Activated naive CD8-positive, alpha-beta T cell (primary cell): ENCODE results near the gene GRK1.

ENCODE experiments used
- H3K27ac Mint-ChIP-seq: one replicate; pipeline ENCODE4 v1.8.0; 2021; ENCODE audit warnings: mixed read lengths
- H3K27me3 Mint-ChIP-seq: one replicate; pipeline ENCODE4 v1.8.0; 2021; ENCODE audit warnings: mixed read lengths
- H3K36me3 Mint-ChIP-seq: one replicate; pipeline ENCODE4 v1.8.0; 2021; ENCODE audit warnings: mixed read lengths
- H3K4me1 Mint-ChIP-seq: one replicate; pipeline ENCODE4 v1.8.0; 2021; ENCODE audit warnings: low read depth, mixed read lengths
- H3K4me3 Mint-ChIP-seq: one replicate; pipeline ENCODE4 v1.8.0; 2021; ENCODE audit warnings: mild to moderate bottlenecking, mixed read lengths
- H3K9me3 Mint-ChIP-seq: one replicate; pipeline ENCODE4 v1.8.0; 2021; ENCODE audit warnings: low read depth, mixed read lengths

GRK1 gene

DNA sequence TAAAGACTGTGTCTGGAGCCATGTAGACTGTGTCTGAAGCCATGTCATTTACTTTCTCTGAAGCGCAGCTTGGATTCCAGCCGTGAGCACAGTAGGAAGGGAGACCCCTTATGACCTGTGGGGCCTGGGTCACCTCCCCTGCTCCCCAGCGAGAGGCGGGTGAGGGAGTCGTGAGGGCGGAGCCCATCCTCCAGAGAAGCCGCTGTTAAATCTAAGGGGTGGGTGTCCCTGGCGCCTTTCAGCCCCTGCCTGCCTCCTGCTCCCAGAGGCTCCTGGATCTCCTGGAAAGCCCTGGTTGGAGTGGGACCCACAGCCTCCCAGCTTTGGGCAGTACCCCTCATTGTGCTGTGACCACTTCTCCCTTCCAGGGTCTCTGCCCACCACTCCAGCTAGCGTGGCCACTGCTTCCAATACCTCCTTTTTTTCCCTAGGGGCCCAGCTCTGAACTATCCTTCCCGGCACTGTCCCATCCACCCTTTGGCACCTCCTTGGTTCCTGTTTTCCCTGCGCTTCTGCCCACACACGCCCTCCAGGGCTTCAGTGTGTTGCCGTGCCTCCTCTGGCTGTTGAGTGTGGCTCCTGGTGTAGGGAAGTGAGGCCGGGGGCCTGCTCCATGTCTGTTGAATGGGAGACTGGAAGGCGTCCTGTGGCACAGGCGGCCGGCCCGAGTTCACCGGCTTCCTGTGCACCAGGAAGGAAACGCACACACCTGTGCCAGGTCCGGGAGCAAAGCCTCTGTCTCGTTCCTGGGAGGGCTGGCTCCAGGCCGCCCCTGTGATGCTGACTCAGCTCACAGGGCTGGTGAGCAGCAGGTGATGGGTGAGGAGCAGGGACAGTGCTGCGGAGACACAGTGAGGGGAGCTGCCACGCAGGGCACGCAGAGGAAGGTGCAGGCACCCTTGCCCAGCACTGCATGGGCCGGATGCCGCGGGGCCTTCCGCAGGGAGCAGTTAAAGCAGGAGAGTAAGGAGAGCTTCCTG, 38.4 kb upstream of the GRK1 start:
- peaks cover 4% of the 10 kb centered on the region for H3K36me3 Mint-ChIP-seq
- H3K4me1 Mint-ChIP-seq = peaks cover 17% of the 10 kb centered on the region
- H3K27ac Mint-ChIP-seq = no peak overlapping the region
- H3K27me3 Mint-ChIP-seq = no peaks in the 10 kb centered on the region
- no peaks in the 10 kb centered on the region for H3K9me3 Mint-ChIP-seq
- H3K4me3 Mint-ChIP-seq = no peak overlapping the region

DNA sequence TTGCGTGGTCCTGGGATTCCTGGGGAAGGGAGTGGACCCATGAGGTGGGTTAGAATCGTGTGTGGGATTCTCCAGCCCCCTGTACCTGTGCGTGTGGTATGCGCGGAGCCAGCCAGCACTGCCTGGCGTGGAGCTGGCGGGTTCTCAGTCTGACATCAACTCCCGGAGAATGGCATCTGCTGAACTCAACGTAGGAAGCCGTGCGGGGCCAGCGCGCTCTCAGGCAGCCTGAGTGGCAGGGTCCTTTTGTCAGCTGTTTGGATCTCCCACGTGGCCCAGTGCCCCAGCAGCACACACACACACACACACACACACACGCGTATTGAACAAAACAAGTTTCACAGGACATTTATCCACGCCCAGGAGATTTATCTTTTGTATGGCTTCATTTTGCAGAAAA, 37.2 kb upstream of the GRK1 start:
- no peaks in the 10 kb centered on the region for H3K9me3 Mint-ChIP-seq
- H3K27ac Mint-ChIP-seq = no peak overlapping the region
- peaks cover 30% of the 10 kb centered on the region for H3K4me1 Mint-ChIP-seq
- no peaks in the 10 kb centered on the region for H3K27me3 Mint-ChIP-seq
- H3K4me3 Mint-ChIP-seq = no peak overlapping the region
- H3K36me3 Mint-ChIP-seq = peaks cover 9% of the 10 kb centered on the region

DNA sequence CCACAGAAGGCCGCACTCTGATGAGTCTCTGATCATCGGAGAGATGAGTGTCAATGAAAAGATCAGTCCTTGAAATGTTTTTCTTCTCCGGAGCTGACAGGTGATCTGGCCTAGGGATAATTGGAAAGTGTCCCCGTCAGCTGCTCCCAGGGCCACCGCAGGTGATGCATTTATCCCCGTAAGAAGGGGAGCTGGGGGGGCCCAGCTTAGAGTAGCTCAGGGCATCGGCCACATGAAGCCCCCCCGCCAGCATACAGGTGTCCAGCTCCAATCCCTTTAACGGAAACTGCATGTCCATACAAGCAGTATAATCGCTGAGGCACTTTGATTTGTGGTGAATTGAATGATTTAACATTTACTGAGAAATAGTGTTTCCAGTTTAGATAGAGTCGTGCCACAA, 36.7 kb upstream of the GRK1 start:
- H3K4me1 Mint-ChIP-seq = peaks cover 34% of the 10 kb centered on the region
- no peaks in the 10 kb centered on the region for H3K9me3 Mint-ChIP-seq
- H3K4me3 Mint-ChIP-seq = no peak overlapping the region

DNA sequence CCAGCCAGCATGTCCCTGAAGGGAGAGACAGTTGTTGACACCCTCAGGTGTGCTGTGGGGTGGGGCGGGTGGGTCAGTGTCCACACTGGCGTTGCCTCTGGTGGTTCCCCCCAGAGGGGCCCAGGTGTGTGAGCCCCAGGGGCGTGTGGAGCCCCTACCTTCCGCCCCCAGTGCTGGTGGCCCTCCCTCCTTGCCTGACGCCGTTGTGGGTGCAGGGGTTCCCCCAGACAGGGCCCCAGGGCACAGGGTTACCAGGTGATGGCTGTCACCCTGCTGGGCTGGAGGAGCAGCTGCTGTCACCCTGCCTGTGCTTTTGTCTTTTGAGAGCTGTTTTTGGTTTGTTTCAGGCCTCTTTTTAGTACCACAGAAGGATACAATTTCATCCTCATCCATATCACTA, 36.2 kb upstream of the GRK1 start:
- Mint-ChIP-seq H3K4me3 (no peak overlapping the region), H3K27me3 (no peaks in the 10 kb centered on the region), H3K36me3 (peaks cover 9% of the 10 kb centered on the region), H3K27ac (no peak overlapping the region), H3K4me1 (peaks cover 34% of the 10 kb centered on the region), H3K9me3 (no peaks in the 10 kb centered on the region)

More for the DNA sequence above, 36.7 kb upstream of the GRK1 start:
- Mint-ChIP-seq H3K27me3 (no peaks in the 10 kb centered on the region), H3K27ac (no peak overlapping the region), H3K36me3 (peaks cover 9% of the 10 kb centered on the region)

DNA sequence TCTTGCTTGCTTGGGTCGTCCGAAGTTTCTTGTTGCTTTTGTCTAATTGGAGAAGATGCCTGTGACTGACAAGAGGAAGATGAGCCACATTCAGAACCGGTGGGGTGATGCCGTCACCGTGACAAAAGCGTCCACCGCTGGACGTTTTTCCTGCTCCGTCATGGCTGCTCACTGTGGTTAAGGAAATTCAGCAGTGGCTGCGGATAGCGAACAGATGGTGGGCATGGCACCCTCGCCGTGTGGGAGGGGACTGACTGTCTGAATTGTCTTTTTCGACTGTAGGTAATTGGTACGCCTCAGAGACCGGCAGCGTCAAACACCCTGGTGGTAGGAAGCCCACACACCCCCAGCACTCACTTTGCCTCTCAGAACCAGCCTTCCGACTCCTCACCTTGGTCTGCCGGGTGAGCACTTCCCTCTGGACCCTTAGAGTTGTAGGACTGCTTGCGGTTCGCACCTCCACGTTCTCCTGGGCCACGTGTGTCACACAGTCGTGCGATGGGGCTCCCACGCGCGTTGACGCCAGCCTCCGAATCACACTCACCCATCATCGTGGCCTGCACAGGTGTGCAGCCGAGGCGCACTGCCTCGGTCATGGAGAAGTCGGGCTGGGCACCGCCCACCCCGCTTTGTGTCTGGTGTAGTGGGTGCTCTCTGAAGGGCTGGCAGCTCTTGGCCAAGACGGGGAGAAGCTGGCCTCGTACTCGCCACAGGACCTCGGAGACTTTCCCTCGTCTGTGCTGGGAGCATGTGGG, 35.5 kb upstream of the GRK1 start:
- H3K4me3 Mint-ChIP-seq = no peak overlapping the region
- H3K27ac Mint-ChIP-seq = no peak overlapping the region
- H3K36me3 Mint-ChIP-seq = peaks cover 9% of the 10 kb centered on the region
- H3K27me3 Mint-ChIP-seq = no peaks in the 10 kb centered on the region
- peaks cover 34% of the 10 kb centered on the region for H3K4me1 Mint-ChIP-seq
- no peaks in the 10 kb centered on the region for H3K9me3 Mint-ChIP-seq

DNA sequence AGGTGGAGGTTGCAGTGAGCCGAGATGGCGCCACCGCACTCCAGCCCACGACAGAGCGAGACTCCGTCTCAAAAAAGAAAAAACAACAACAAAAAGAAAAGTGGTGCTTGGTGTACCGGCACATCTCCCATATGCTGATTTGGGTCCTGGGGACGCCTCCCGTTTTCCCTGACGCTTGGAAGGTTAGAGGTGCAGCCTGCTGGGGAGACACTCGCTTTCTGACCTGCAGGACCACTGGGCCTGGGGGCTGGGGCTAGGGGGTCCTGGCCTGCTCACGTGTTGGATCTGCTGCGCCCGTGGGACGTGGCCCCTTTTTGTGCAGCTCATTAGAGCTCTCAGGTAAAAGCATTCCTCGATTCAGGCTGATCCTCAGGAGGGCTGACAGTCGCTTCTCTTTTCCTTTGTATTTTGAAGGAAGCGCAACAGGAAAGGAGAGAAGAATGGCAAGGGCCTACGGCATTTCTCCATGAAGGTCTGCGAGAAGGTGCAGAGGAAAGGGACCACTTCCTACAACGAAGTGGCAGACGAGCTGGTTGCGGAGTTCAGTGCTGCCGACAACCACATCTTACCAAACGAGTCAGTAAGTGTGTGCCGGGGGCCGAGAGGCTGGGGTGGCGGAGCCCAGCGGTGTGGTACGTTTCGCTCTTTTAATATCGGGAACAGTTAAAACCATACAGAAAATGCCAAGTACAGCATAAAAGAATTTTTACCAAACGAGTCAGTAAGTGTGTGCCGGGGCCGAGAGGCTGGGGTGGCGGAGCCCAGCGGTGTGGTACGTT, 34.1 kb upstream of the GRK1 start:
- Mint-ChIP-seq H3K27me3 (no peaks in the 10 kb centered on the region), H3K4me3 (peak overlapping the region; percentile 28), H3K27ac (peak overlapping the region; percentile 58), H3K36me3 (peaks cover 9% of the 10 kb centered on the region), H3K9me3 (no peaks in the 10 kb centered on the region), H3K4me1 (peaks cover 34% of the 10 kb centered on the region)

DNA sequence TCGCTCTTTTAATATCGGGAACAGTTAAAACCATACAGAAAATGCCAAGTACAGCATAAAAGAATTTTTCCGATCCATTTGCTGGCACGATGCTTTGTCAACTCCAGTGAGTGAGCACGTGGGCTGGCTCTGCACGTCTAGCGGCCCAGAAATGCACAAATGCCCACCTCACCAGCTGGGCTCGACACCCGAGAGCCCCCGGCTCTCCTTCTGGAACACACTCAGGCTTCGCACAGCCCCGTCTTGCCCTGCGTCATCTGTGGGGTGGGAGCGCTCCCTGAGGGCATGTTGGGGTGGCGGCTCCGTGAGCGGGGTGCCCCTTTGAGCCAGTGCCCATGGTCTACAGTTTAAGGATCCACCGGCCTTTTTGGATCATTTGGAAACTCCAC, 33.5 kb upstream of the GRK1 start:
- peak overlapping the region; percentile 58 for H3K27ac Mint-ChIP-seq
- peaks cover 9% of the 10 kb centered on the region for H3K36me3 Mint-ChIP-seq
- H3K27me3 Mint-ChIP-seq = no peaks in the 10 kb centered on the region
- H3K4me1 Mint-ChIP-seq = peaks cover 34% of the 10 kb centered on the region
- H3K9me3 Mint-ChIP-seq = no peaks in the 10 kb centered on the region
- H3K4me3 Mint-ChIP-seq = peak overlapping the region; percentile 67

DNA sequence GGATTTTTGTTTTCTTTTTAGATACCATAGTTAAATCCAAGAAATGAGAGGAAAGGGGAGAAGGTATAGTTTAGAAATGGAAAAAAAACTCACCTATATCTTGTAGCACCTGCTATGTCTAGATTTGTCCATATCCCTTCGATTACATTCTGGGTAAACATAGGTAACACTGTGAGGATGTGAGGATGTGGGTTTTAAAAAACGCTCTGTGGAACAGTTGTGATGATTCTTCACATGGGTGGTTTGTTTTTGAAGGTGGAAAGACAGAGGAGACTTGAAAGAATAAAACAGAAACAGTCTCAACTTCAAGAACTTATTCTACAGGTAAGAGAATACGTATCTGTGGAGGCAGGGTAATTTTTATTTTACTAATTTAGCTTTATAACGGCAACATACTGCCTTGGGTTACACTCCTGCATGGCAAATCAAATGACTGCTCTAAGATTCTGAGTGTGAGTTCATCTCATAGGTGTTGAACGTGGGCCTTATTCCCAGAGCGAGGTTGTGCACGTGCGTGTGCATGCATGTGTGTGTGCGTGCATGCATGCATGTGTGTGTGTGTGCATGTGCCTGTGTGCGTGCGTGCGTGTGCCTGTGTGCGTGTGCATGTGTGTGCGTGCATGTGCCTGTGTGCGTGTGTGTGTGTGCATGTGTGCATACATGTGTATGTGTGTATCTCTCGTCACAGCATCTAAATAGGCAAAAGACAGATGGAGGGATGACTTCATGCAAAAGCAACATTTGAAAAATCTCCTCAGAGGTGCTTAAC, 32.6 kb upstream of the GRK1 start:
- H3K36me3 Mint-ChIP-seq = peaks cover 13% of the 10 kb centered on the region

DNA sequence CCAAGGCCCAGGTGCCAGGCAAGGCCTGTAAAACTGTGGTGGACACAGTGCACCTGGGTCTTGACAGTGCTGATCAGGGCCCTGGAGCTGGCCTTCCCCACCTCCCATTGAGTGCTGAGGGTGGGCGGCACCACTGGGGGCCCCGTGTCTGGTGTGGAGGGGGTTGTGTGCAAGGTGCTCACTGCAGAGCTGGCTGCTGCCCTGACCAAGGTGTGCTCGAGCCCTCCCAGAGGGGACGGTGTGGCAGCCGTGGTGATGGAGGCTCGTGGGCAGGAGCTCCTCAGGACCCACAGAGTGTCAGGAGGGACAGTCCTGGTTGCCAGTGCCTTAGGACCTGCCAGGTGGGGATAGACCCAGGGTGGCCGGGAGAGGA, 32.0 kb upstream of the GRK1 start:
- H3K4me3 Mint-ChIP-seq = peak overlapping the region; percentile 67
- H3K4me1 Mint-ChIP-seq = peaks cover 36% of the 10 kb centered on the region

More for the DNA sequence above, 32.6 kb upstream of the GRK1 start:
- no peaks in the 10 kb centered on the region for H3K9me3 Mint-ChIP-seq
- H3K27ac Mint-ChIP-seq = peak overlapping the region; percentile 82
- H3K4me3 Mint-ChIP-seq = peak overlapping the region; percentile 67
- H3K4me1 Mint-ChIP-seq = peaks cover 36% of the 10 kb centered on the region
- H3K27me3 Mint-ChIP-seq = no peaks in the 10 kb centered on the region

DNA sequence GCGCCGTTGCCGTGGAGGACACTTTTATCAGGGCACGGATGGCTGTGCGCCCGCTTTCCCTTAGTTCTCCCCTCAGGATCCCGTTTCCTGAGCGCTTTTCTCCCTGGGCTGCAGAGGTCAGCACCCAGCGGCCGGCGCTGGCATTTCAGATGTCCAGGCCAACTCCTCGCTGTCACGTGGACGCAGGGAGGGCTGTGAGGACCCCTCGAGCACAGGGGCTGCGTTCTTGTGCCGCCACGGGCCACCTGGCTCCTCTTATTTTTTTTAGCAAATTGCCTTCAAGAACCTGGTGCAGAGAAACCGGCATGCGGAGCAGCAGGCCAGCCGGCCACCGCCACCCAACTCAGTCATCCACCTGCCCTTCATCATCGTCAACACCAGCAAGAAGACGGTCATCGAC, 31.3 kb upstream of the GRK1 start:
- peaks cover 20% of the 10 kb centered on the region for H3K36me3 Mint-ChIP-seq

More for the DNA sequence above, 32.0 kb upstream of the GRK1 start:
- Mint-ChIP-seq H3K36me3 (peaks cover 13% of the 10 kb centered on the region), H3K9me3 (no peaks in the 10 kb centered on the region), H3K27me3 (no peaks in the 10 kb centered on the region), H3K27ac (peak overlapping the region; percentile 73)

DNA sequence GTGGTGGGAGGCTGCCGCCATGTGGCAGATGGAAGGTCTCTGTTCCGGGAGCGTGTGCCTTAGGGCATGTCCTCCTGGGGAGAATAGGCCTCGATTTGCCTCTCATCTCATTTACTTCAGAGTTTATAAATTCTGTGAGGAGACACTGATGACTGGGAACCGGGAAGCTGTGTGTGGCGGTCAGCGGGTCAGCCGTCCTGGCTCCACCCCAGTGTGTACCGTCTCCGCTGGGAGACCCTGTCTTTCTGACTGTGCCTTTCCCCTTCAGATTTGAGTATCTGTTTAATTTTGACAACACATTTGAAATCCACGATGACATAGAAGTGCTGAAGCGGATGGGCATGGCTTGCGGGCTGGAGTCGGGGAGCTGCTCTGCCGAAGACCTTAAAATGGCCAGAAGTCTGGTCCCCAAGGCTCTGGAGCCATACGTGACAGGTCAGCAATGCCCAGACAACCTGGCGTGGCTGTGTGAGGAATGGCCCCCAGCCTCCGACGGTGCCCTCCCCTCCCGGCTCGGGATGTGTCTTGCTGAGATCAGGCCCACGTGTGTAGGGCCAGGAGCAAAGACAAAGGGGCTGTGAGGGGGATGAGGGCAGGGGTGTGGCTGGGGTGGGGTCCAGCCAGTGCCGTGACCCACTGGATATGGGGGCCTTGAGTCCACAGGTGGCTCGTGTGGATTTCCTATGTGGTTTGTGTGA, 30.6 kb upstream of the GRK1 start:
- H3K36me3 Mint-ChIP-seq = peaks cover 20% of the 10 kb centered on the region
- H3K4me1 Mint-ChIP-seq = peaks cover 35% of the 10 kb centered on the region
- H3K4me3 Mint-ChIP-seq = no peak overlapping the region
- no peaks in the 10 kb centered on the region for H3K27me3 Mint-ChIP-seq
- no peak overlapping the region for H3K27ac Mint-ChIP-seq
- H3K9me3 Mint-ChIP-seq = no peaks in the 10 kb centered on the region

More for the DNA sequence above, 31.3 kb upstream of the GRK1 start:
- Mint-ChIP-seq H3K4me1 (peaks cover 34% of the 10 kb centered on the region), H3K9me3 (no peaks in the 10 kb centered on the region), H3K27me3 (no peaks in the 10 kb centered on the region), H3K27ac (no peak overlapping the region), H3K4me3 (no peak overlapping the region)

DNA sequence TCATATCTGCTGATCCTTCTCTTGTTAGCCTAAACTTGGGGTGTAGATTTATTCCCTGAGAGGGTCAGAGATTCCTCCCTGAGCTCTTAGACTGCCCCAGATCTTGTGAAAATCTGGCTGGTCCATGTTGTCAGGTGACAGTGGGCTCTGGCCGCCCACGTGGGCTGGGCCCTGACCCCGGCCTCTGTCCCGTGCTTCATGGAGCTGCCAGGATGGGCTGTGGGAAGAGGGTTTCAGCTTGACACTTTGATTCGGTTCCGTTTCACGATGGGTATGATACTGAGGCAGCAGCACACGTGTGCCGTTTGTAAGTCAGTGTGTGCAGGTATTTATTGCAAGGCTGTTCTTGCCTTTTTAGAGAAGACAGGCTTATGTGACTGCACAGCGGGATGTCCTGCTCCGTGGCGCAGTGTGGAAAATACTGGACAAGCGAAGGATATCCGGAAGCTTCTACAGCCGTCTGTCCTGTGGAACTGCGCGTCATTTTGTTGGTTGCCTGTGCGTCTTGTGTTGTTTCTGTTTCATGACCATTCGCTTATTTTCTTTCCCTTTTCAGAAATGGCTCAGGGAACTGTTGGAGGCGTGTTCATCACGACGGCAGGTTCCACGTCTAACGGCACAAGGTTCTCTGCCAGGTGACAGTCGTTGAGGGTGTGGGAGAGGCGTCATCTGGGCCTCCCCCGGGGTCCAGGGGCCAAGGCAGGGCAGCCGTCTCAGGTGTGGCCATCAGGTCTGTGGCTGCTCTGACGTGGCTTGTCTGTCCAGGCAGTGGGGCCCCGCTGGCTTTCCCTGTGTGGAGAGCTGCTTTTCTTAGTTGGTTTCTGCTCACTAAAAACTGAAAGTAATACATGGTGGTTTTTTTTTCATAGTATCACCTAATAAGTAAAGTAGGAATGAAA, 29.5 kb upstream of the GRK1 start:
- Mint-ChIP-seq H3K36me3 (peaks cover 28% of the 10 kb centered on the region), H3K4me1 (peaks cover 33% of the 10 kb centered on the region), H3K27ac (no peak overlapping the region), H3K4me3 (no peak overlapping the region), H3K27me3 (no peaks in the 10 kb centered on the region), H3K9me3 (no peaks in the 10 kb centered on the region)

DNA sequence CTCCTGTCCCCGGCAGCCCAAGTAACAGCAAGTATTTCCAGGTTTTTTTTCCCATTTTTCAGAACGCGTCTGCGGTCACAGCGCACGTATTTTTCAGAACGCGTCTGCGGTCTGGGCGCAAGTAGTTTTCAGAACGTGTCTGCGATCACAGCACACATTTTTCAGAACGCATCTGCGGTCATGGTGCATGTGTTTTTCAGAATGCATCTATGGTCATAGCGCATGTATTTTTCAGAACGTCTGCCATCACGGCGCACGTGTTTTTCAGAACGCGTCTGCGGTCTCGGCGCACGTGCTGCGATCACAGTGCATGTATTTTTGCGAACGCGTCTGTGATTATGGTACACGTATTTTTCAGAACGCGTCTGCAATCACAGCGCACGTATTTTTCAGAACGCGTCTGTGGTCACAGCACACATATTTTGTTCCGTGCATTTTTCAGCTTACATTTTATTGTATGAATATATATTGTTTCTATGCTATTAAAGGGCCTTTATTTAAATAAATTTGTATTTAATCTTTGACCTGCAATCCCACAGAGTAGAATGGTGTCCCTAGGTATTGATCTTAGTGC, 28.8 kb upstream of the GRK1 start:
- peaks cover 28% of the 10 kb centered on the region for H3K36me3 Mint-ChIP-seq

More for the DNA sequence above, 28.8 kb upstream of the GRK1 start:
- Mint-ChIP-seq H3K4me3 (no peak overlapping the region), H3K4me1 (peaks cover 26% of the 10 kb centered on the region), H3K27ac (no peak overlapping the region), H3K9me3 (no peaks in the 10 kb centered on the region), H3K27me3 (no peaks in the 10 kb centered on the region)
